HCT116 (cell line): ENCODE results near the gene PRLR. TPM values are rescaled to one million over a fixed set of nuclear protein-coding genes. Genes with fewer than 3 reads are reported as not detected.

ENCODE experiments used
- ATAC-seq: fragments of 200-7000 bp; cut with Tn5 transposase; 2 replicates; pipeline ENCODE4 v1.9.1; 2020; ENCODE audit warnings: mild to moderate bottlenecking, moderate library complexity
- BruUV-seq: library from RNA; stranded (reverse); fragments of 400-500 nt; replicated peaks from 2 replicates; lab custom pipeline; 2021; lab: Mats Ljungman, UMichigan
- CTCF ChIA-PET: fragments of 300-600 bp; sonication (Branson Sonifier 250); formaldehyde crosslinking; loops from one replicate; lab custom pipeline; 2021; ENCODE audit warnings: antibody characterized with exemption; lab: Charles Lee
- POLR2A ChIA-PET: fragments of 300-600, 350-600 bp; sonication (Branson Sonifier 250); formaldehyde crosslinking; loops from one replicate; lab custom pipeline; 2021; ENCODE audit warnings: antibody characterized with exemption; lab: Charles Lee
- RAD21 ChIA-PET, 2 experiments: fragments of 300-600 bp; sonication (Branson Sonifier 250); formaldehyde crosslinking; loops; one replicate each; lab custom pipeline; 2023; ENCODE audit warnings: low total read pairs in 2 of 2; ENCODE audit not compliant: uncharacterized antibody in 2 of 2, unreplicated experiment in 2 of 2, low non-redundant PET in 1 of 2; lab: Charles Lee
- DNase-seq: peaks from one replicate; pipeline ENCODE4 v3.0.0-alpha.2; 2010; ENCODE audit warnings: low read depth, low spot score
- H2AFZ ChIP-seq: fragments of 200-600 bp; shearing (Covaris generic), sonication (generic); 2 replicates; pipeline ENCODE4 v1.6.1; 2017; ENCODE audit warnings: low read depth, mixed run types, mixed read lengths, antibody characterized with exemption, low read length; ENCODE audit not compliant: poor library complexity, severe bottlenecking
- H3K27ac ChIP-seq: 2 replicates; pipeline ENCODE4 v1.5.1; 2012; ENCODE audit warnings: low read depth, low read length
- H3K27me3 ChIP-seq: fragments of 200-600 bp; sonication (generic); 2 replicates; pipeline ENCODE4 v1.6.1; 2016; ENCODE audit warnings: mixed run types, low read length, mixed read lengths; ENCODE audit not compliant: insufficient read depth
- H3K36me3 ChIP-seq, 2 experiments: fragments of 200-500 bp in 1 of 2; fragments of 200-600 bp in 1 of 2; sonication (Bioruptor generic) in 1 of 2; sonication (generic) in 1 of 2; 2 replicates each; pipeline versions ENCODE4 v1.5.1 to v1.6.1; 2014 to 2016; ENCODE audit warnings: low read length in 2 of 2, inconsistent platforms in 1 of 2, mixed read lengths in 1 of 2, mixed run types in 1 of 2; ENCODE audit not compliant: insufficient read depth in 2 of 2, control insufficient read depth in 1 of 2
- H3K4me1 ChIP-seq, 2 experiments: fragments of 200-600 bp in 1 of 2; sonication (generic) in 1 of 2; 2 replicates each; pipeline versions ENCODE4 v1.5.1 to v1.6.1; 2012 to 2017; ENCODE audit warnings: low read length in 2 of 2, inconsistent platforms in 1 of 2, mild to moderate bottlenecking in 1 of 2, mixed read lengths in 1 of 2, mixed run types in 1 of 2, moderate library complexity in 1 of 2; ENCODE audit not compliant: insufficient read depth in 2 of 2, control insufficient read depth in 1 of 2
- H3K4me2 ChIP-seq: fragments of 200-600 bp; sonication (generic); 2 replicates; pipeline ENCODE4 v1.6.1; 2017; ENCODE audit warnings: mixed run types, low read length, mixed read lengths
- H3K4me3 ChIP-seq, 2 experiments: fragments of 200-600 bp in 1 of 2; sonication (generic) in 1 of 2; replicated peaks in 1 of 2; 2 replicates each; pipeline ENCODE4 v1.5.1; 2011 to 2016; ENCODE audit warnings: low read length in 2 of 2, control low read depth in 1 of 2, low read depth in 1 of 2, mild to moderate bottlenecking in 1 of 2, mixed read lengths in 1 of 2, mixed run types in 1 of 2
- H3K79me2 ChIP-seq: fragments of 200-600 bp; sonication (generic); 2 replicates; pipeline ENCODE4 v1.6.1; 2017; ENCODE audit warnings: mild to moderate bottlenecking, mixed run types, low read length, moderate library complexity, mixed read lengths; ENCODE audit not compliant: insufficient read depth
- H3K9ac ChIP-seq: fragments of 200-600 bp; sonication (generic); 2 replicates; pipeline ENCODE4 v1.6.1; 2016; ENCODE audit warnings: low read length, mixed read lengths
- H3K9me2 ChIP-seq: fragments of 200-600 bp; sonication (generic), shearing (Covaris generic); 2 replicates; pipeline ENCODE4 v1.6.1; 2017; ENCODE audit warnings: mixed run types, mild to moderate bottlenecking, moderate library complexity; ENCODE audit not compliant: insufficient read depth
- H3K9me3 ChIP-seq, 2 experiments: fragments of 200-500 bp in 1 of 2; fragments of 200-600 bp in 1 of 2; sonication (Bioruptor generic) in 1 of 2; sonication (generic) in 1 of 2; 2 replicates each; pipeline ENCODE4 v1.6.1; 2014 to 2017; ENCODE audit warnings: low read length in 2 of 2, mixed read lengths in 2 of 2, inconsistent platforms in 1 of 2, low read depth in 1 of 2, mild to moderate bottlenecking in 1 of 2, mixed run types in 1 of 2, moderate library complexity in 1 of 2; ENCODE audit not compliant: control insufficient read depth in 1 of 2, insufficient read depth in 1 of 2
- H4K20me1 ChIP-seq: fragments of 200-600 bp; sonication (generic), shearing (Covaris generic); 2 replicates; pipeline ENCODE4 v1.6.1; 2017; ENCODE audit warnings: mixed run types, mild to moderate bottlenecking, moderate library complexity; ENCODE audit not compliant: insufficient read depth
- EZH2phosphoT487 ChIP-seq: fragments of 200-600 bp; IDR thresholded peaks from 2 replicates; pipeline ENCODE4 v1.6.1; 2018; ENCODE audit warnings: antibody characterized with exemption, borderline replicate concordance
- JUND ChIP-seq: IDR thresholded peaks from 2 replicates; pipeline ENCODE4 v1.6.1; 2012
- MAX ChIP-seq: IDR thresholded peaks from 2 replicates; pipeline ENCODE4 v1.6.1; 2012
- RAD21 ChIP-seq: IDR thresholded peaks from 2 replicates; pipeline ENCODE4 v1.6.1; 2012; ENCODE audit warnings: low read depth, mild to moderate bottlenecking
- SIN3A ChIP-seq: IDR thresholded peaks from 2 replicates; pipeline ENCODE4 v1.6.1; 2012; ENCODE audit warnings: low read depth
- intact Hi-C: fragments of 100-400 bp; cut with micrococcal nuclease; formaldehyde crosslinking; loops from 2 replicates; pipeline ENCODE4 v1.10.0; 2022
- total RNA-seq: library from RNA; stranded (reverse); gene quantifications from one replicate; pipeline ENCODE4 v1.2.1, GENCODE V29; 2021; ENCODE audit not compliant: unreplicated experiment
- TF ChIP-seq, protein P1 (sequence below), 3 experiments: fragments of 200-600 bp in 1 of 3; sonication (generic) in 1 of 3; IDR thresholded peaks in 2 of 3; conservative IDR thresholded peaks in 1 of 3; 2 replicates each; pipeline ENCODE4 v1.5.1; 2012 to 2017; ENCODE audit warnings: low read depth in 2 of 3, low read length in 2 of 3, antibody characterized with exemption in 1 of 3, borderline replicate concordance in 1 of 3, control low read depth in 1 of 3, mild to moderate bottlenecking in 1 of 3, mixed read lengths in 1 of 3, mixed run types in 1 of 3, moderate library complexity in 1 of 3; ENCODE audit not compliant: insufficient read depth in 1 of 3
- TF ChIP-seq, protein P2 (sequence below): IDR thresholded peaks from 2 replicates; pipeline ENCODE4 v1.6.1; 2012; ENCODE audit warnings: low read depth

PRLR gene
- total RNA-seq, 1 experiment from 2014 or later = 0.10 TPM

DNA sequence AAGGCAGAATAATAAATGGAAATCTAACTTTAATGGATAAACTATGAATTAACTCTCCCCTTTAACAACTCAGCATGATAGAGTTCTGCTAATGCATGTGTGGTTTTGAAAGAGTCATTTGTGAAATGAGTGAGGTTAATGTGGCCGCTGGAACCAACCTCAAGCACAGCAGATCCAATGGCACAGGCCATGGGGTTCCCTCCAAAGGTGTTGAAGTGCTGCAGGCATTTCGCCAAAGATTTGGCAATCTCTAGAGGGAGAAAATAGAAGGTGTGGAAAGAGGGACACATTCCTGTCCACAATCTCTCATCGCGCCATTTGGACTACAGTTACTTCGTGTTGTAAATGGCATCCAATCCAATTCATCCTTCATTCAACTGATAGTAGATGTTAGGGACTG, 217.5 kb downstream of the PRLR start:
- no peak overlapping the region for H2AFZ ChIP-seq
- no peak overlapping the region for H3K4me3 ChIP-seq
- no TSS peak for BruUV-seq

More for the DNA sequence above, 217.5 kb downstream of the PRLR start:
- H3K9me2 ChIP-seq = no peaks in the 10 kb centered on the region
- no peak for TF ChIP-seq JUND
- TF ChIP-seq, protein P1, sequence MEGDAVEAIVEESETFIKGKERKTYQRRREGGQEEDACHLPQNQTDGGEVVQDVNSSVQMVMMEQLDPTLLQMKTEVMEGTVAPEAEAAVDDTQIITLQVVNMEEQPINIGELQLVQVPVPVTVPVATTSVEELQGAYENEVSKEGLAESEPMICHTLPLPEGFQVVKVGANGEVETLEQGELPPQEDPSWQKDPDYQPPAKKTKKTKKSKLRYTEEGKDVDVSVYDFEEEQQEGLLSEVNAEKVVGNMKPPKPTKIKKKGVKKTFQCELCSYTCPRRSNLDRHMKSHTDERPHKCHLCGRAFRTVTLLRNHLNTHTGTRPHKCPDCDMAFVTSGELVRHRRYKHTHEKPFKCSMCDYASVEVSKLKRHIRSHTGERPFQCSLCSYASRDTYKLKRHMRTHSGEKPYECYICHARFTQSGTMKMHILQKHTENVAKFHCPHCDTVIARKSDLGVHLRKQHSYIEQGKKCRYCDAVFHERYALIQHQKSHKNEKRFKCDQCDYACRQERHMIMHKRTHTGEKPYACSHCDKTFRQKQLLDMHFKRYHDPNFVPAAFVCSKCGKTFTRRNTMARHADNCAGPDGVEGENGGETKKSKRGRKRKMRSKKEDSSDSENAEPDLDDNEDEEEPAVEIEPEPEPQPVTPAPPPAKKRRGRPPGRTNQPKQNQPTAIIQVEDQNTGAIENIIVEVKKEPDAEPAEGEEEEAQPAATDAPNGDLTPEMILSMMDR (IDR thresholded peaks at IDR 0.05 in 2 of 3, conservative IDR thresholded peaks at IDR 0.05 in 1 of 3; ENCODE audit: borderline replicate concordance in 1 of 3, insufficient read depth in 1 of 3, low read depth in 2 of 3, low read length in 2 of 3) = no peak
- no peak for TF ChIP-seq RAD21
- no peak for TF ChIP-seq MAX
- TF ChIP-seq EZH2phosphoT487 = no peak
- TF ChIP-seq, protein P2, sequence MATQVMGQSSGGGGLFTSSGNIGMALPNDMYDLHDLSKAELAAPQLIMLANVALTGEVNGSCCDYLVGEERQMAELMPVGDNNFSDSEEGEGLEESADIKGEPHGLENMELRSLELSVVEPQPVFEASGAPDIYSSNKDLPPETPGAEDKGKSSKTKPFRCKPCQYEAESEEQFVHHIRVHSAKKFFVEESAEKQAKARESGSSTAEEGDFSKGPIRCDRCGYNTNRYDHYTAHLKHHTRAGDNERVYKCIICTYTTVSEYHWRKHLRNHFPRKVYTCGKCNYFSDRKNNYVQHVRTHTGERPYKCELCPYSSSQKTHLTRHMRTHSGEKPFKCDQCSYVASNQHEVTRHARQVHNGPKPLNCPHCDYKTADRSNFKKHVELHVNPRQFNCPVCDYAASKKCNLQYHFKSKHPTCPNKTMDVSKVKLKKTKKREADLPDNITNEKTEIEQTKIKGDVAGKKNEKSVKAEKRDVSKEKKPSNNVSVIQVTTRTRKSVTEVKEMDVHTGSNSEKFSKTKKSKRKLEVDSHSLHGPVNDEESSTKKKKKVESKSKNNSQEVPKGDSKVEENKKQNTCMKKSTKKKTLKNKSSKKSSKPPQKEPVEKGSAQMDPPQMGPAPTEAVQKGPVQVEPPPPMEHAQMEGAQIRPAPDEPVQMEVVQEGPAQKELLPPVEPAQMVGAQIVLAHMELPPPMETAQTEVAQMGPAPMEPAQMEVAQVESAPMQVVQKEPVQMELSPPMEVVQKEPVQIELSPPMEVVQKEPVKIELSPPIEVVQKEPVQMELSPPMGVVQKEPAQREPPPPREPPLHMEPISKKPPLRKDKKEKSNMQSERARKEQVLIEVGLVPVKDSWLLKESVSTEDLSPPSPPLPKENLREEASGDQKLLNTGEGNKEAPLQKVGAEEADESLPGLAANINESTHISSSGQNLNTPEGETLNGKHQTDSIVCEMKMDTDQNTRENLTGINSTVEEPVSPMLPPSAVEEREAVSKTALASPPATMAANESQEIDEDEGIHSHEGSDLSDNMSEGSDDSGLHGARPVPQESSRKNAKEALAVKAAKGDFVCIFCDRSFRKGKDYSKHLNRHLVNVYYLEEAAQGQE = no peak
- TF ChIP-seq SIN3A = no peak
- TF ChIP-seq, all 23 proteins: peak for 0
- peaks cover 10% of the 10 kb centered on the region; the same call in 1 of the 2 replicates for H3K27me3 ChIP-seq
- no peak overlapping the region for H3K27ac ChIP-seq
- DNase-seq = no peak
- no peak for ATAC-seq
- H3K4me2 ChIP-seq = no peak overlapping the region
- intact Hi-C loops = no loop called here
- ChIA-PET POLR2A (no interaction called here), RAD21 (no interaction called here), CTCF (interaction anchor here (1.3 kb wide), 1 partner anchor 9 kb away, joined by 3 read pairs; no protein-coding TSS in a partner anchor)
- no peaks in the 10 kb centered on the region for H3K79me2 ChIP-seq
- H3K9ac ChIP-seq = no peak overlapping the region
- H4K20me1 ChIP-seq = no peaks in the 10 kb centered on the region
- no peaks in the 10 kb centered on the region for H3K9me3 ChIP-seq
- H3K4me1 ChIP-seq = no peaks in the 10 kb centered on the region
- no peaks in the 10 kb centered on the region for H3K36me3 ChIP-seq
